OCI-LY3 (cell line): Measurements from ENCODE around the gene LSR.

Source experiments
- H2AFZ ChIP-seq: fragments of 200-600, 300-600 bp; shearing (Covaris generic); 2 replicates; pipeline ENCODE4 v1.6.0; 2014; ENCODE audit warnings: antibody characterized with exemption, low read depth, low read length
- H3K27ac ChIP-seq: fragments of 200-600, 300-600 bp; sonication (generic); 2 replicates; pipeline ENCODE4 v1.5.1; 2014; ENCODE audit warnings: mild to moderate bottlenecking, low read length, moderate library complexity, mixed read lengths
- H3K27me3 ChIP-seq: fragments of 200-600, 300-600 bp; sonication (generic); 2 replicates; pipeline ENCODE4 v1.6.1; 2014; ENCODE audit warnings: low read depth, low read length, mixed read lengths
- H3K36me3 ChIP-seq: fragments of 200-600, 300-600 bp; sonication (generic); replicated peaks from 2 replicates; pipeline ENCODE3; 2014; ENCODE audit warnings: low read depth, low read length, mixed read lengths
- H3K4me1 ChIP-seq: fragments of 300-600, 200-600 bp; sonication (generic); 2 replicates; pipeline ENCODE4 v1.6.1; 2014; ENCODE audit warnings: low read length, mixed read lengths
- H3K4me2 ChIP-seq: fragments of 200-600, 300-600 bp; sonication (generic); 2 replicates; pipeline ENCODE4 v1.6.1; 2014; ENCODE audit warnings: low read length, mixed read lengths
- H3K4me3 ChIP-seq: fragments of 300-600, 200-600 bp; sonication (generic); 2 replicates; pipeline ENCODE4 v1.5.1; 2014; ENCODE audit warnings: antibody characterized with exemption, mild to moderate bottlenecking, low read length, moderate library complexity
- H3K79me2 ChIP-seq: fragments of 300-600, 200-600 bp; shearing (Covaris generic); 2 replicates; pipeline ENCODE4 v1.6.1; 2014; ENCODE audit warnings: mild to moderate bottlenecking, low read length, mixed read lengths
- H3K9ac ChIP-seq: fragments of 300-600, 200-600 bp; shearing (Covaris generic); 2 replicates; pipeline ENCODE4 v1.6.0; 2014; ENCODE audit warnings: mild to moderate bottlenecking, low read length, moderate library complexity
- H3K9me3 ChIP-seq: fragments of 200-600, 300-600 bp; shearing (Covaris generic); 2 replicates; pipeline ENCODE4 v1.6.1; 2014; ENCODE audit warnings: low read length, mixed read lengths; ENCODE audit not compliant: insufficient read depth
- H4K20me1 ChIP-seq: fragments of 200-600, 300-600 bp; sonication (generic); 2 replicates; pipeline ENCODE4 v1.6.1; 2016; ENCODE audit warnings: low read length, mixed read lengths; ENCODE audit not compliant: insufficient read depth
- EZH2phosphoT487 ChIP-seq: fragments of 200-600 bp; shearing (Covaris generic); IDR thresholded peaks from 2 replicates; pipeline ENCODE4 v1.6.1; 2018; ENCODE audit warnings: antibody characterized with exemption, mixed run types, low read depth
- TF ChIP-seq, protein P1 (sequence below): fragments of 200-600, 300-600 bp; sonication (generic); IDR thresholded peaks from 2 replicates; pipeline ENCODE4 v1.5.1; 2014; ENCODE audit warnings: antibody characterized with exemption, low read length, low read depth

Gene LSR

DNA sequence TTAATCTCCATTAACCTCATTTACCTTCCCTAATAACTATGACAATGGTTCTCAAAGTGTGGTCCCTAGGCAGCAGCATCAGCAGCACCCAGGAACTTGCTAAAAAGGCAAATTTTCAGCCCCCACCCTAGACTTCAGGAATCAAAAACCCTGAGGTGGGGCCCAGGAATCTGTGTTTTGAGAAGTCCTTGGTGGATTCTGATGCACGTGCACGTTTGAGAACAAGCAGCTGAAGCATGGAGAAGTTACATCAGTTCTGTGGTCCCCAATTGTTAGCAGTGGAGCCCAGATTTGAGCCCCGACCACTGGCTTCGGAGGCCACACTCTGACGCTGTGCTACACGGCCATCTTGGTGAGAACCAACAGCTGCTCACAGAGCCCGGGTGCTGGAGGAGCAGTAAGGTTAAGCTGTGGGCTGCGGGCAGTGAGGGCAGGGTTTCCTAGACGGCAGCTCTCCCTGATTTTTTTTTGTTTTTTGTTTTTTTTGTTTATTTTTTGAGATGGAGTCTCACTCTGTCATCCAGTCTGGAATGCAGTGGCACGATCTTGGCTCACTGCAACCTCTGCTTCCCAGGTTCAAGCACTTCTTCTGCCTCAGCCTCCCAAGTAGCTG is 66.2 kb downstream of the LSR start:
- H2AFZ ChIP-seq, result no peak overlapping the region
- no peak overlapping the region for H3K4me2 ChIP-seq
- H4K20me1 ChIP-seq, result no peaks in the 10 kb centered on the region
- no peaks in the 10 kb centered on the region for H3K36me3 ChIP-seq
- H3K27me3 ChIP-seq, result 0 out of 2 replicates have a peak, but pooled peaks cover 5% of the 10 kb centered on the region
- no peak overlapping the region for H3K27ac ChIP-seq
- H3K4me3 ChIP-seq, result no peak overlapping the region
- no peak overlapping the region for H3K9ac ChIP-seq
- H3K9me3 ChIP-seq, result no peaks in the 10 kb centered on the region
- TF ChIP-seq EZH2phosphoT487, result no peak
- TF ChIP-seq, protein P1, sequence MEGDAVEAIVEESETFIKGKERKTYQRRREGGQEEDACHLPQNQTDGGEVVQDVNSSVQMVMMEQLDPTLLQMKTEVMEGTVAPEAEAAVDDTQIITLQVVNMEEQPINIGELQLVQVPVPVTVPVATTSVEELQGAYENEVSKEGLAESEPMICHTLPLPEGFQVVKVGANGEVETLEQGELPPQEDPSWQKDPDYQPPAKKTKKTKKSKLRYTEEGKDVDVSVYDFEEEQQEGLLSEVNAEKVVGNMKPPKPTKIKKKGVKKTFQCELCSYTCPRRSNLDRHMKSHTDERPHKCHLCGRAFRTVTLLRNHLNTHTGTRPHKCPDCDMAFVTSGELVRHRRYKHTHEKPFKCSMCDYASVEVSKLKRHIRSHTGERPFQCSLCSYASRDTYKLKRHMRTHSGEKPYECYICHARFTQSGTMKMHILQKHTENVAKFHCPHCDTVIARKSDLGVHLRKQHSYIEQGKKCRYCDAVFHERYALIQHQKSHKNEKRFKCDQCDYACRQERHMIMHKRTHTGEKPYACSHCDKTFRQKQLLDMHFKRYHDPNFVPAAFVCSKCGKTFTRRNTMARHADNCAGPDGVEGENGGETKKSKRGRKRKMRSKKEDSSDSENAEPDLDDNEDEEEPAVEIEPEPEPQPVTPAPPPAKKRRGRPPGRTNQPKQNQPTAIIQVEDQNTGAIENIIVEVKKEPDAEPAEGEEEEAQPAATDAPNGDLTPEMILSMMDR, result no peak
- no peaks in the 10 kb centered on the region for H3K79me2 ChIP-seq
- H3K4me1 ChIP-seq, result peaks cover 24% of the 10 kb centered on the region

DNA sequence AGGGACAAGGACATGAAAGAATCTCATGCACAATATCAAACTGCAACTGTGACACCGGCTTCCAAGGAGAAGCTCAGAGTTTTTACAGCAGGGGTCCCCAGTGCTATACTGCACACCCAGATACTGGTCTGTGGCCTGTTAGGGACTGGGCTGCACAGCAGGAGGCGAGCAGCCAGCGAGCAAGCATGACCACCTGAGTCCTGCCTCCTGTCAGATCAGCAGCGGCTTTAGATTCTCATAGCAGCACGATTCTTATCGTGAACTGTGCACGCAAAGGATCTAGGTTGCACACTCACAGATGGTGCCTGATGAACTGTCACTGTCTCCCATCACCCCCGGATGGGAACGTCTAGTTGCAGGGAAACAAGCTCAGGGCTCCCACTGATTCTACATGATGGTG is 67.1 kb downstream of the LSR start:
- Histone ChIP-seq H2AFZ (no peak overlapping the region), H3K9me3 (no peaks in the 10 kb centered on the region), H3K4me1 (peaks cover 34% of the 10 kb centered on the region), H3K36me3 (no peaks in the 10 kb centered on the region), H4K20me1 (no peaks in the 10 kb centered on the region), H3K27ac (no peak overlapping the region), H3K27me3 (0 out of 2 replicates have a peak, but pooled peaks cover 5% of the 10 kb centered on the region), H3K4me2 (no peak overlapping the region), H3K79me2 (no peaks in the 10 kb centered on the region), H3K9ac (no peak overlapping the region), H3K4me3 (no peak overlapping the region)
- TF ChIP-seq, protein P1, result no peak
- TF ChIP-seq EZH2phosphoT487, result no peak

DNA sequence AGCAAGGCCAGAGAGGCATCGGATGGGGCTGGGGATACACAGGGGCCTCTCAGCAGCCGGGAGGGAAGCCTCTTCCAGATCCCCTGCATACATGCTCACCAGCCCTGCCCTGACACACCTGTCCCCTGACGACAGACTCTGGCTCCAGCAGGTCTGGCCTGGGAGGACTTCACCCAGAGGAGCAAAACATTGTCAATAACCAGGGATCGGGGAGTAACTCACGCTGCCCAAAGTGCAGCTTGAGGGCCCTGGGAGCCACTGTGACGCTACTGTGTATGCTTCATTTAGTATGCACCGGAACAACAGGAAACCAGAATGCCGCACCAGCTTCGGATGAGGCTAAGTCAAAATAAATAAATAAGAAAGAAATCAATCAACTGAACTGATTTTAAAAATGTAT is 67.8 kb downstream of the LSR start:
- peaks cover 8% of the 10 kb centered on the region; the same call in 1 of the 2 replicates for H3K27me3 ChIP-seq
- no peaks in the 10 kb centered on the region for H4K20me1 ChIP-seq
- TF ChIP-seq, protein P1, result no peak
- TF ChIP-seq EZH2phosphoT487, result no peak
- no peak overlapping the region for H3K4me2 ChIP-seq
- H3K27ac ChIP-seq, result no peak overlapping the region
- no peak overlapping the region for H2AFZ ChIP-seq
- H3K79me2 ChIP-seq, result no peaks in the 10 kb centered on the region
- H3K4me1 ChIP-seq, result peaks cover 35% of the 10 kb centered on the region
- no peak overlapping the region for H3K9ac ChIP-seq
- H3K36me3 ChIP-seq, result no peaks in the 10 kb centered on the region
- no peak overlapping the region for H3K4me3 ChIP-seq
- H3K9me3 ChIP-seq, result no peaks in the 10 kb centered on the region
